ENCODE measurements around the gene NDUFAF8.
A peak's percentile ranks its signal among the peaks of the same experiment; 100 is the strongest.

Gene NDUFAF8, protein sequence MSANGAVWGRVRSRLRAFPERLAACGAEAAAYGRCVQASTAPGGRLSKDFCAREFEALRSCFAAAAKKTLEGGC

GRCh38 chr17:81238815-81239713 is at the start of gene NDUFAF8, which contains the start of gene TEPSIN:
Gene NDUFAF8 (plus strand): TSS chr17:81239318. CDS start chr17:81239364, 46 bp downstream.
Gene TEPSIN (minus strand): TSS chr17:81239055. CDS start chr17:81239033, 22 bp downstream.
- peak; percentile 100 for DNase-seq (ENCODE audit: low spot score)

DNA sequence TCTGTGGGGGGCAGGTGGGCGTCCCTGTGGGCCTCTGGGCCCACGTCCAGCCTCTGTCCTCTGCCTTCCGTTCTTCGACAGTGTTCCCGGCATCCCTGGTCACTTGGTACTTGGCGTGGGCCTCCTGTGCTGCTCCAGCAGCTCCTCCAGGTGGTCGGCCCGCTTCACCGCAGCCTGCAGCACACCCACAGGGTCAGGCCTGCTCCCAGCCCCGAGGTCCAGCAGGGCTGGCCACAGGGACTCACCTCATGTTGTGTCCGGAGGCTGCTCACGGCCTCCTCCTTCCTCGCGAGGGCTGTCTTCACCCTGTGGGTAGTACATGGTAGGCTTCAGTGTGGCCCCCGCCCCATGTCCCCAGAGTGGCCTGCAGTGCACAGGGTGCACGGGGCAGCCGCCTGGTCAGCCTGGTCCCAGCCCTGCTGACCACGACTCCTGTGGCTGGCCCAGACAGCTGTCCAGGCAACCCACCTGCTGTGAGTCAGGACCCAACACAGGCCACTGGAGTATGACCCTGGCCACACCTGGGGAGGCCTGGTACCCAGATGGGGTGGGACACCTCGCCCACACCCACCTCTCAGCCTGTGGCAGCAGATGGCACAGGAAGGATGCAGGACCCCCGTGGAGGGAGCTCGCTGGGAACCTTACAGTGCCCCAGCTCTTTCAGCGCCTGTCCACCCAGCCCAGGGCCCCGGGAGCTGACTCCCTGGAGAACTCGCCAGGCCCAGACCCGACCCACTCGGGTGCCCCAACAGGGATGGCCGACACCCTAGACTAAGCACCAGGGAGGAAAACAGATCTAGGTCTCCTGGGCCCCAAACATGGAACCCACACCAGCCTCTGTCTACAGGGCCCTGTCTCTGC is 49.2 kb upstream of the NDUFAF8 start:
- peak; percentile 25 for DNase-seq (ENCODE audit: low spot score)

- no peak for DNase-seq (ENCODE audit: low spot score)
Measured at GRCh38 chr17:81190591-81190990, 48.5 kb upstream of the NDUFAF8 start.

GRCh38 chr17:81191116-81191515 is 48.0 kb upstream of the NDUFAF8 start:
- no peak for DNase-seq (ENCODE audit: low spot score)

DNA sequence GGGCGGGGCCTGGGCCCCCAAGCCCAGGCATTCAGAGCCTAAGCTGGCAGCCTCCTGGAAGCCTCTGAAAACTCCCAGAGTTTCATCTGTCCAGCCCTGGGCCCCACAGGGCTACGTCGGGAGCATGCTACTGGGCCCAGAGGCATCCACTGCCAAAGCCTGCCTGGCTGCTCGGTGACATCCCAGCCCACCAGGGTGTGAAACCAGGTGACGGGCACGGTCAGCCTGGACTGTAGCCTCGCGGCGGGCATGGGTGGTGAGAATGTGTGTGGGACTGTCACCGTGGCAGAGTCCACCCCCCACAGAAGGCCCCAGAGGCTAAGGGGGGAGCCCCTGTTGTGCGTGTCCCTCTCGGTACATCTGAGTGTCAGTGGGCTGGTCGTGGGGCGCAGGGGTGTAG is 47.5 kb upstream of the NDUFAF8 start:
- no peak for DNase-seq (ENCODE audit: low spot score)

GRCh38 chr17:81192386-81193050 is 46.6 kb upstream of the NDUFAF8 start:
- no peak for DNase-seq (ENCODE audit: low spot score)

GRCh38 chr17:81193051-81193410 is 46.1 kb upstream of the NDUFAF8 start:
- no peak for DNase-seq (ENCODE audit: low spot score)

- DNase-seq (ENCODE audit: low spot score) = no peak
Measured at GRCh38 chr17:81193470-81194224, 45.5 kb upstream of the NDUFAF8 start.

DNA sequence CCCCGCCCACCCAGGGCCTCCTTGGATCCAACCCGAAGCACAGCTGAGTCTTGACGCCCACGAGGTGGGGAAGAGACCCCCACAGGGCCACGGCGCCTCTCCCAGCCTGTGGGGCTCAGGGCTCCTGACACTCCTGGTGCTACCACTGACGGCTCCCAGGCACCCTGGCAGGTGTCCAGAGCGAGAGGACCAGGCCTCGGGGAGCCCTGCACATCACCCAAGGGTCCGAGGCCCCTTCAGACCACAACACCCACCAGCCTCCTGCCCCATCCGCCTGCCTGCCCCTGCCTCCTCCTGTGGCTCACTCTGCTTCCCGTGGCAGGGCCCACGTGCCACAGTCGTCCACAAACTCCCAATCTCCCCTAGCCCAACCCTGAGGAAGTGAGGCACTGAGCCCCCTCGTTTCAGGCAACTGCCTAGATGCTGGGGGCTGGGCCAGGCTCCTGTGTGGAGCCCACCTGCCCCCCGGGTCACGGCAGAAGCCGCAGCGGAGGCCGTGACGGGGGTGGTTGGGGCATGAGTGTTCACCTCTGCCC is 44.8 kb upstream of the NDUFAF8 start:
- no peak for DNase-seq (ENCODE audit: low spot score)

GRCh38 chr17:81194941-81195901 is 43.9 kb upstream of the NDUFAF8 start:
- DNase-seq (ENCODE audit: low spot score) = no peak

GRCh38 chr17:81195941-81196495 is 43.1 kb upstream of the NDUFAF8 start:
- DNase-seq (ENCODE audit: low spot score) = no peak

DNA sequence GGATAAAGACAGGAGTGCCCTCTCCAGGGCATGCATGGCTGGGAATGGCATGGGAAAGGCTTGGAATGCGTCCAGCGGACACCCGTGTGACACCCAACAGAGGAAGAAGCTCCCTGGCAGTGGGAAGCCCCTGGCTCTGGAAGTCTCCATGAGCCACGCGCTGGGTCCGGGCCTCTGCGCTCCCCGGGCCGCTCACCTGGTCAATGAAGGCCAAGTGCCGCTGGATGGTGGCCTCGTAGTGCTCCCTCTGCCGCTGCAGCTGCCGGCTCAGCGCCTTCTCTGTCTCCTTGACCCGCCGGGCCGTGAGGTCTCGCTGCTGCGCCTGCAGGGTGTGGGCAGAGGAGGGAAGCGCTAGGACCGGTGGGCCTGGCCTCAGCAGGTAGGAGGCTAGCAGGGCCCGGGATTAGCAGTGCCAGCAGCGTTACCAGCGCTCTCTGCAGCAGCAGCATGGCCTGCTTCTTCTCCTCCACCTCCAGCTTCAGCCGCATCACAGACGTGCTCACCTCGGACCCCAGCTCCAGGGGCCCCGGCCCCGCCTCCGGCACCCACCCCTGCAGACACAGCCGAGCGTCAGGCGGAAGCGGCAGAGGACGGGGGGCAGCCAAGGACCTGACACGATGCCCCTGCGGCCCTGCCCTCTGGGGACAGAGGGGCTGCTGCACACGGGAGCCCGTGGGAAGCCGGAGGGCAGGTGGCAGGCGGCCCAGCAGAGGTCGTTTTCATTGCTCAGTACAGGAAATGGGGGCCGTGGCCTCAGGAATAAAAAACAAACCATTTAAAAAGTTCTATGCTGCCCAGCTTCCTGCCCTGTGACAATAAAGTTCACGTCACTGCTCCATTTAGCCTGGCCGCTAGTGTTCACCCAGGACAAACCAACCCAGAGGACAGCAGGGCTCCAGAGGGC is 42.4 kb upstream of the NDUFAF8 start:
- no peak for DNase-seq (ENCODE audit: low spot score)

GRCh38 chr17:81197409-81197795 is 41.7 kb upstream of the NDUFAF8 start:
- no peak for DNase-seq (ENCODE audit: low spot score)

- no peak for DNase-seq (ENCODE audit: low spot score)
Measured at GRCh38 chr17:81197831-81198490, 41.2 kb upstream of the NDUFAF8 start.

GRCh38 chr17:81198826-81199481 is 40.2 kb upstream of the NDUFAF8 start:
- no peak for DNase-seq (ENCODE audit: low spot score)

- DNase-seq (ENCODE audit: low spot score) = no peak
Measured at GRCh38 chr17:81199482-81199830, 39.7 kb upstream of the NDUFAF8 start.

DNA sequence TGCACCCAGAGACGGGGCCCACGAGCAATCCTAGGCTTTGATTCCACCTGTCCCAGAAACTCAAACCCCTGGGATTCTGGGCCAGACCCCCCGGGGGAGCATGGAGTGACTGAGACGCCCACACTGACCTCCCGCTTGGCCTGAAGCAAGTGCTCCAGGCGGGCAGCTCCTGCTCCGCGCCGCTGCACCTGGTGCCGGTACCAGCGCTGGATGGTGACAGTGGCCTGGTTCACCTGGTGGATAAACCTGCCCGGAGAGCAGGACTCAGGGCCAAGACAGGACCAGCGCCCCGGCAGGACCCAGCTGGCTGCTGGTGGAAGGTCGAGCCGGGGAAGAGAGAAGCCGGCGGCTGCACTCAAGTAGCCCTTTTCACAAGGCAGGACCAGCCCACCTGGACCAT is 38.9 kb upstream of the NDUFAF8 start:
- no peak for DNase-seq (ENCODE audit: low spot score)

Measured in cerebellar cortex (tissue), 1 donor.